Adrenal gland (tissue), 5 donors: Measurements from ENCODE around the gene ABHD6.

Experiments used
- POLR2A ChIP-seq, 2 donors: fragments of 450-650 bp; IDR thresholded peaks; one replicate each; pipeline ENCODE4 v1.6.1; 2017; ENCODE audit warnings: antibody characterized with exemption in 2 of 2, mild to moderate bottlenecking in 2 of 2, moderate library complexity in 1 of 2
- TF ChIP-seq, protein P1 (sequence below), 6 experiments: fragments of 450-650 bp in 4 of 6; fragments of 200-600 bp in 2 of 6; sonication (generic) in 1 of 6; IDR thresholded peaks; 1 replicate in 5 of 6; 2 replicates in 1 of 6; pipeline versions ENCODE4 v1.5.1 to v1.8.0; 2016 to 2021; ENCODE audit warnings: antibody characterized with exemption in 6 of 6, mild to moderate bottlenecking in 2 of 6, moderate library complexity in 1 of 6
- donor health status: DM: no; HTN: no; CAD: no.

- TF ChIP-seq POLR2A (IDR thresholded peaks at IDR 0.05): no peak
- TF ChIP-seq, protein P1, sequence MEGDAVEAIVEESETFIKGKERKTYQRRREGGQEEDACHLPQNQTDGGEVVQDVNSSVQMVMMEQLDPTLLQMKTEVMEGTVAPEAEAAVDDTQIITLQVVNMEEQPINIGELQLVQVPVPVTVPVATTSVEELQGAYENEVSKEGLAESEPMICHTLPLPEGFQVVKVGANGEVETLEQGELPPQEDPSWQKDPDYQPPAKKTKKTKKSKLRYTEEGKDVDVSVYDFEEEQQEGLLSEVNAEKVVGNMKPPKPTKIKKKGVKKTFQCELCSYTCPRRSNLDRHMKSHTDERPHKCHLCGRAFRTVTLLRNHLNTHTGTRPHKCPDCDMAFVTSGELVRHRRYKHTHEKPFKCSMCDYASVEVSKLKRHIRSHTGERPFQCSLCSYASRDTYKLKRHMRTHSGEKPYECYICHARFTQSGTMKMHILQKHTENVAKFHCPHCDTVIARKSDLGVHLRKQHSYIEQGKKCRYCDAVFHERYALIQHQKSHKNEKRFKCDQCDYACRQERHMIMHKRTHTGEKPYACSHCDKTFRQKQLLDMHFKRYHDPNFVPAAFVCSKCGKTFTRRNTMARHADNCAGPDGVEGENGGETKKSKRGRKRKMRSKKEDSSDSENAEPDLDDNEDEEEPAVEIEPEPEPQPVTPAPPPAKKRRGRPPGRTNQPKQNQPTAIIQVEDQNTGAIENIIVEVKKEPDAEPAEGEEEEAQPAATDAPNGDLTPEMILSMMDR (IDR thresholded peaks at IDR 0.05): no peak
Measured at GRCh38 chr3:58270485-58270884, 32.9 kb downstream of the ABHD6 start.
